ENCODE results near the gene CYB5R2.

- TF ChIP-seq CTCF (IDR thresholded peaks at IDR 0.05 in 8 of 11, conservative IDR thresholded peaks at IDR 0.05 in 3 of 11) (no peak), POLR2A (IDR thresholded peaks at IDR 0.05) (no peak)
These were observed 30.0 kb downstream of the CYB5R2 start for GRCh38 chr11:7643314-7643713.
